ENCODE measurements around the gene RABGAP1L.

GRCh38 chr1:174932587-174932986, 773.3 kb downstream of the RABGAP1L start:
- TF ChIP-seq CTCF (conservative IDR thresholded peaks at IDR 0.05) (no peak; the same call in 1 of the 2 replicates), ZFX (IDR thresholded peaks at IDR 0.05) (no peak)

Data from C4-2B (cell line).